DMS 273 (cell line): ENCODE measurements around the gene ARHGEF7.
"Not testable (repeated sequence)": the region's sequence is repeated elsewhere in the genome, so short reads cannot be mapped to it uniquely, and the experiment has no call there.

Source experiments
- DNase-seq: peaks from one replicate; lab custom pipeline; 2025; ENCODE audit not compliant: unreplicated experiment; lab: John Stamatoyannopoulos, UW

Gene ARHGEF7, protein sequence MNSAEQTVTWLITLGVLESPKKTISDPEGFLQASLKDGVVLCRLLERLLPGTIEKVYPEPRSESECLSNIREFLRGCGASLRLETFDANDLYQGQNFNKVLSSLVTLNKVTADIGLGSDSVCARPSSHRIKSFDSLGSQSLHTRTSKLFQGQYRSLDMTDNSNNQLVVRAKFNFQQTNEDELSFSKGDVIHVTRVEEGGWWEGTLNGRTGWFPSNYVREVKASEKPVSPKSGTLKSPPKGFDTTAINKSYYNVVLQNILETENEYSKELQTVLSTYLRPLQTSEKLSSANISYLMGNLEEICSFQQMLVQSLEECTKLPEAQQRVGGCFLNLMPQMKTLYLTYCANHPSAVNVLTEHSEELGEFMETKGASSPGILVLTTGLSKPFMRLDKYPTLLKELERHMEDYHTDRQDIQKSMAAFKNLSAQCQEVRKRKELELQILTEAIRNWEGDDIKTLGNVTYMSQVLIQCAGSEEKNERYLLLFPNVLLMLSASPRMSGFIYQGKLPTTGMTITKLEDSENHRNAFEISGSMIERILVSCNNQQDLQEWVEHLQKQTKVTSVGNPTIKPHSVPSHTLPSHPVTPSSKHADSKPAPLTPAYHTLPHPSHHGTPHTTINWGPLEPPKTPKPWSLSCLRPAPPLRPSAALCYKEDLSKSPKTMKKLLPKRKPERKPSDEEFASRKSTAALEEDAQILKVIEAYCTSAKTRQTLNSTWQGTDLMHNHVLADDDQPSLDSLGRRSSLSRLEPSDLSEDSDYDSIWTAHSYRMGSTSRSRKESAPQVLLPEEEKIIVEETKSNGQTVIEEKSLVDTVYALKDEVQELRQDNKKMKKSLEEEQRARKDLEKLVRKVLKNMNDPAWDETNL

DNA sequence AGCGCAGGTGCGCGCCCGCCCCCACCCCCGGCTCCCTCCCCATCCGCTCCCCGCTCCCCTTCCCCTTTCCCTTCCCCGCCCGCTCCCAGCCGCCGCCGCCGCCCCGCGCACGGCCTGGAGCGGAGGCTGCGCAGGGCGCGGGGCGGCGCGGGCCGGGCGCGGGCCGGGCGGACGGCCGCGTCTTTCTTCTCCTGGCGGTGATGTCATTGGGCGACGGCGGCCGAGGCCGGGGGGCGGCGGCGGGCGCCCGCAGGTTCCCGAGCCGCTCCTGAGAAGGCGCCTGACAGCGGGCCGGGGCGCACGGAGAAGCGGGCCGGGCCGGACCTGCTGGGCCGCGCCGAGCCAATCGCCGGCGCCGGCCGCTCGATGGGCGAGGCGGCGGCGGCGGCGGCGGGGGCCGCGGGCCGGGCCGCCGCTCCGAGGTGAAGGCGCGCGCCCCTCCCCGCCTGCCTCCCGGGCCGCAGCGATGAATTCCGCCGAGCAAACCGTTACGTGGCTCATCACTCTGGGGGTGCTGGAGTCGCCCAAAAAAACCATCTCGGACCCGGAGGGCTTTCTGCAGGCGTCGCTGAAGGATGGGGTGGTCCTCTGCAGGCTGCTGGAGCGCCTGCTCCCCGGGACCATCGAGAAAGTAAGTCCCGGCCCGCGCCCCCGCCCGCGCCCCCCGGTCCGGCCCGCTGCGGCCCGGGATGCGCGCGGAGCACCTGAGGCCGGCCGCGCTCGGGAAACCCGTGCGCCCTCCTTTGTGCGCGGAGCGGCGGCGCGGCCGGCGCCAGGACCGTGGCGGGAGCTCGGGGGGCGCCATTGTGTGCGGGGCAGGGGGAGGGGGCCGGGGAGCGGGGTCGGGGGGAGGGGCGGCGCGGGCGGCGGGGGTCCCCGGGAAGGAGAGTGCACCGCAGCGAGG is at the start of gene ARHGEF7:
TSS of gene ARHGEF7 (plus strand) at position 250 of the 904 bp plus-strand sequence. CDS start at position 467, 217 bp downstream.
- DNase-seq = peak; percentile 49

DNA sequence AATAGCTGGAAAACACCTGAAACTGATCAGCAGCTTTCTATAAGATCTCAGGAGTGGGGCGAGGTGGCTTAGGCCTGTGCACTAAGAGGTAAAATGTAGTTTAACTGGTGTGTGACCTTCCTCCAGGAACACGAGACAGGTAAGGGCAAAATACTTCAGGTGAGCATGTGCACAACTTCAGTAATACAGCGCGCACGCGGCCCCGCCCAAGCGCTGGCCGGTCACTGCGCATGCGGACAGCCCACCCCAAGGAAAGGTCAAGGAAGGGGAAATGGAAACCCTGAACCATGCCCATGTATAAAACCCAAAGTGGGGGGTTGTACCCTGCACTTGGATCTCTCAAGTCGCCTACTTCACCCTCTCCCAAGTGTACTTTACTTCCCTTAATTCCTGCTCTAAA is 49.4 kb upstream of the ARHGEF7 start:
- DNase-seq = no peak

DNA sequence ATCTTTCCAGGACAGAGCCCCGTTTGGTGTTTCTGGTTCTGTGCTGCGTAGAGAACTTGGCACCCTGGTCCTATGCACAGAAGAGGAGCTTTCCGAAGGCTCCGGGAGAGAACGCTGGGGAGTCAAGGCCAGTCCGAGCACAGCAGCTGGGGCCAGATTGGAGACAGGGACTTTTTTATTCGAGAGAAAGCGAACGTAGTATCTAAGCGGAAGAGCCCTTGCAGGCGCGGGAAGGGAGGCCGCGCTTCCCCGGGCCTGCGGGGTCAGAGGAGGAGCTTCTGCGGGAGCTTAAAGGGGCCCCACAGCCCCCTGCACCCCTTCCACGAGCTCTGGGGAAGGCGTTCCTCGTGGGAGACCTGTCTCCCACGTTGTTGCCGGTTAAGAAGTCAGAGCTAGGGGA is 48.6 kb upstream of the ARHGEF7 start:
- no peak for DNase-seq

DNA sequence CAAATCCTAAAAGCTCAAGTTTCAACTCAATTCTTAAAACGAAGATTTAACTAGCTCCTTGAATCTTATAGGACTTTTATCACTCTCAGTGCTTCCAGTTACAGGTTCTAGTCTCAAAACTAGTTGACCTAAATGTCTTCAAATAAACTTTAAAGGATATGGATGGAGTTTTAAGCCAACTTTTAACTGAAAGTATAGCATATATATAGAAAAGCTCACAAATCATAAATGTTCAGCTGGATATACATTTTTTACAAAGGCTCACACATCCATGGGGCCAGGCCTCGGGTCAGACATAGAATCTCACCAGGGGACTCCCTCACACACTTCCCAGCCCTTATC is 47.1 kb upstream of the ARHGEF7 start:
- DNase-seq = no peak

DNA sequence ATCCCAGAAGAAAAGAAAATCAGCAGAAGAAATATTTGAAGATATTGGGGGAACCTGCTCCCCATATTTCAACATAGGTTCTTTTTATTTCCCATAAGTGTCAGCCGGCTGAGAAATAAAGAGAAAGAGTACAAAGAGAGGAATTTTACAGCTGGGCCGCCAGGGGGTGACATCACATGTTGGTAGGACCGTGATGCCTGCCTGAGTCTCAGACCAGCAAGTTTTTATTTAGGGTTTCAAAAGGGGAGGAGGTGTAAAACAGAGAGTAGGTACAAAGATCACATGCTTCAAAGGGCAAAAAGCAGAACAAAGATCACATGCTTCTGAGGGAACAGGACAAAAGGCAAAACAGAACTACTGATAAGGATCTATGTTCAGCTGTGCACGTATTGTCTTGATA is 44.0 kb upstream of the ARHGEF7 start:
- not testable (repeated sequence) for DNase-seq

DNA sequence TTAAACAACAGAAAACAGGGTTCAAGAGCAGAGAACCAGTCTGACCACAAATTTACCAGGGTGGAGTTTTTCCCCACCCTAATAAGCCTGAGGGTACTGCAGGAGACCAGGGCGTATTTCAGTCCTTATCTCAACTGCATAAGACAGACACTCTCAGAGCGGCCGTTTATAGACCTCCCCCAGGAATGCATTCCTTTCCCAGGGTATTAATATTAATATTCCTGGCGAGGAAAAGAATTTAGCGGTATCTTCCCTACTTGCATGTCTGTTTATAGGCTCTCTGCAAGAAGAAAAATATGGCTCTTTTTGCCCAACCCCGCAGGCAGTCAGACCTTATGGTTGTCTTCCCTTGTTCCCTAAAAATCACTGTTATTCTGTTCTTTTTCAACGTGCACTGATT is 43.6 kb upstream of the ARHGEF7 start:
- DNase-seq = not testable (repeated sequence)

DNA sequence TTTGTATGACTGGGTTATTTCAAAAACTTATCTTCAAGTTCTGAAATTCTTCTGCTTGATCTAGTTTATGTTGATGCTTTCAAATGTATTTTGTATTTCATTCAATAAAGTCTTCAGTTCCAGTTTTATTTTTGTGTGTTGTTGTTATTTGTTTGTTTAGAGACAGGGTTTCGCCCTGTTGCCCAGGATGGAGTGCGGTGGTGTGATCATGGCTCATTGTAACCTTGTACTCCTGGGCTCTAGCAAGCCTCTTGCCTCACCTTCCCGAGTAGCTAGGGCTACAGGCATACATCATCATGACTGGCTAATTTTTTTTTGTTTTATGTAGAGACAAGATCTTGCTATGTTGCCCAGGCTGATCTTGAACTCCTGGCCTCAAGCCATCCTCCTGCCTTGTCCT is 40.3 kb upstream of the ARHGEF7 start:
- no peak for DNase-seq

DNA sequence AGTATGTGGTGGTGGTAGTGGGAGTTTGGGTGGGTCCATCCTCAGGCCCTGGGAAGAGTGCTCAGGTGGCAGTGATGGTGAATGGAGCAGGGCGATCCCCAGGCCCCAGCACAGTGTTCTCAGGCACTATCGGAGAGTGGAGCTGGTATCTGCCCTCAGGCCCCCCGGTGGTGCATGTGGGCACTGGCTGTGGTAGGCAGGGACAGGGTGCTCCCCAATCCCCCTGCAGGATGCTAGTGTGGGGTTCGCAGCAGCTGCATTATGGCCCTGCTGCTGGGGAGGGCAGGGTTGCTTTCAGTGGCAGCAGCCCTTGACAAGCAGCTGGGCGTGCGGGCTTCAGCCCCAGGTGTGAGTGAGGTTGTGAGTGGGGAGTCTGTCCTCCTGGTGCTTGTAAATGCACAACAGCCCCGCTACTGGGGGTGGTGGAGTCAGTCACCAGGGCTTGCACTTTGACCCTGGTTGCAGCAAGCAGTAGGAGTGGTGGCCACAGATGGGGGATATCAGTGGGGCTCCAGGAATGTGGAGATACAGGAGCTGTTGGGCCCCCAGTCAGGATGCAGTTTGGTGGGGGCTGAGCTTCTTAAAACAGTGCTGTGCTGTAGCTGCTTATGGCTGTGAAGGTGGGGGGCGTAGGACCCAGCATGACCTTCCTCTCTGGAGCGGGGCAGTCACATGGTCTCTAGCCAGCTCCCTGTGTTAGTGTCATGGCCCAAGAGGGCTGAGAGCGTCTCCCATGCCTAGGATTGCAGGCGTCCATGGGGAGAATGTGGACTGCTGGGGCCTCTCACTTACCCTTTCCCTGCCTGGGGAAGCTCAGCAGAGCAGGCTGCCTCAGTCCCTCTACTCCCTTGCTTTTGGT is 38.7 kb upstream of the ARHGEF7 start:
- DNase-seq = no peak

DNA sequence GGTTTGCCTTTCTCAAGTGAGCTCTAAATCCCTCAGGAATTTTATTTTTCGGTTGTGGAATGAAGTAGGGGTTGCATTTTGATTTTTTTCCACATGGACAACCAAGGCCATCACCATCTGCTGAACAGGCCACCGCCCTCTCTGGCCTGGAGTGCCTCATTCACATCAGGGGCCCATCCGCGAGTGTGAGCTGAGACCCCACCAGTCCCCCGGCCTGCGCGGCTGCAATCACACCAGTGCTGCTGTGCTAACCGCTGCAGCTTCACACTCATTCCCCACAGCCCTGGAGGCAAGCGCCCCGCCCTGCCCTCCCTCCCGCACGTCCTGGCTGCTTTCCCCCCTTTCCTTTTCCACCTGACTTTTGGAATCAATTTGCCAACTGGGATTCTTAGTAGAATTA is 35.7 kb upstream of the ARHGEF7 start:
- no peak for DNase-seq

DNA sequence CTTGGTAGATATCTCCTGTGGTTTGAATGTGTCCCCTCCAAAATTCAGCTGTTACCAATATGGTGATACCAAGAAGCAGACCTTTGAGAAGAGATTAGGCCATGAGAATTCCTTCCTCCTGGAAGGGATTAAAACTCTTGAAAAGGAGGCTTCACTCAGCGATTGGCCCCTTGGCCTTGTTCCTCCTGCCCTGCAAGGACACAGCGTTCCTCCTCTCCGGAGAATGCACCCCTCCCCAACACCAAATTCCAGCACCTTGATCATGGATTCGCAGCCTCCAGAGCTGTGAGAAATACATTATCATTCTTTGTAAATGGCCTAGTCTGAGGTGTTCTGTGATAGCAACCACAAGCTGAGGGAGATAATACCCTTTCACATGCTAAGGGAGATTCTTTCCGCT is 34.5 kb upstream of the ARHGEF7 start:
- no peak for DNase-seq

DNA sequence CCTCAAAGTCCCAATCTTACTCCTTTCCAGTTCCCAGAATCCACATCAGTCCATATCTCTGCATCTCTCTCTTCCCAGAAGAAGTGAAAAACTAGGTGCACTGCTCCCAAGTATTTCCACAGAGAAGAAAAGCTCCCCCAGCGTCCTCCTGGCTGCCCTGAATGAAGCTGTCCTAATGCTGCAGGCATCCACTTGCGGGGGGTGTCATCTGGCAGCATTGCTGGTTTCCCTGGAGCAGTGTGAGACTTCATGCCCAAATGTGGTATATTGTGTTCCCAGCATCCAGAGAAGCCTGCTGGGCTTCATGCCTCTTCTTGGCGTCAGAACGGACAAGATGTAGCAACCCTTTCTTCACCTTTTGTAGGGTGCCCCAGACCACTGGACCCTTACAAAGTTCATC is 32.9 kb upstream of the ARHGEF7 start:
- no peak for DNase-seq

DNA sequence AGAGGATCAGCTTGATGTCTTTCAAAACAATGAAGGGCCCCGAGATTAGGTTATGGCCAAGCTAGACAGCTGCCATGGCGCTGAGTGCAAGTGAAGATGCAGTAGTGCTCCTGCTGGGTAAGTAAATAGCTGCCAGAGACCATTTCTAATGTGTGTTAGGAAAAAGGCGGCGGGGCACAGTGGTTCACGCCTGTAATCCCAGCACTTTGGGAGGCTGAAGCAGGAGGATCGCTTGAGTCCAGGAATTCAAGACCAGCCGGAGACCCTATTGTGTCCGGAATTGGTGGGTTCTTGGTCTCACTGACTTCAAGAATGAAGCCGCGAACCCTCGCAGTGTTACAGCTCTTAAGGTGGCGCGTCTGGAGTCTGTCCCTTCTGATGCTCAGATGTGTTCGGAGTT is 32.3 kb upstream of the ARHGEF7 start:
- DNase-seq = not testable (repeated sequence)

DNA sequence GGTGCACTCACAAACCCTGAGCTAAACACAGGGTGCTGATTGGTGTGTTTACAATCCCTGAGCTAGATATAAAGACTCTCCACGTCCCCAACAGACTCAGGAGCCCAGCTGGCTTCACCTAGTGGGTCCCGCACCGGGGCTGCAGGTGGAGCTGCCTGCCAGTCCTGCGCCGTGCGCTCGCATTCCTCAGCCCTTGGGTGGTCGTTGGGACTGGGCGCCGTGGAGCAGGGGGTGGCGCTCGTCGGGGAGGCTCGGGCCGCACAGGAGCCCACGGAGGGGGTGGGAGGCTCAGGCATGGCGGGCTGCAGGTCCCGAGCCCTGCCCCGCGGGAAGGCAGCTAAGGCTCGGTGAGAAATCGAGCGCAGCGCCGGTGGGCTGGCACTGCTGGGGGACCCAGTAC is 31.4 kb upstream of the ARHGEF7 start:
- not testable (repeated sequence) for DNase-seq

DNA sequence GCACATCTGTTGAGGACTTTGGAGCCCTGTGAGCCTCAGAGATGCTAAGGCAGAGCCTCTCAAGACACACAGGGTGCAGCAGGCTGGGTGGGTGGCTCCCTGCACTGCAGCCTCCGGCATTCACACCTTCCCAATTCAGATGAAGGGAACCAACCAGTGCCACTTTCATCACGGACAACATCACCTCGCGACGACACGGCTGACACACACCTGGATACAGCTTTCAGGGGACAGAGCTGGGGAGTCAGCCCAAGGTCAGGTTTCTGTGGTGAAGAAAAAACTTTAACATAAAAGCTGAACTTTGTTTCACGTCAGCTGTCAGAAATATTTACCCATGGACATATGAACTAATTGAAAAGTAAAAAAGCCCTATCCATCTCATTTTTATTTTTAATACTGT is 24.9 kb upstream of the ARHGEF7 start:
- DNase-seq = no peak

DNA sequence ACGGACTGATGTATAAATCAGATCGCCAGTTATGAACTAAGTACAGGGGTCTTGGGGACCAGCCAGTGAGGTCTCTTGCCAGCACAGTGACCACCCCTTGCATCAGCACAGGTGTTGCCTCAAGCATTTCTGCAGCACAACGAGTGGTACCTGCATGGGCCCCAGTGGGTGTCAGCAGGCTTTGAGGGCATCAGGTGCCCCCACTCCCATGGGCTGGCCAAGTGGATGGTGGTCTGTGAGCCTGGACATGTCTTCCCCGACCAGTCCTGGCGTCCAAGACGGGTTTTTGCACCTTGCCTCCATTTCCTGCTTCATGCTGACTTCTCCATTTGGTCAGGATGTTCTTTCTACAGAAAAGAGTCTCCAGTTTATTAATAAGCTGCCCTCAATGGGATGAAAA is 22.4 kb upstream of the ARHGEF7 start:
- no peak for DNase-seq

DNA sequence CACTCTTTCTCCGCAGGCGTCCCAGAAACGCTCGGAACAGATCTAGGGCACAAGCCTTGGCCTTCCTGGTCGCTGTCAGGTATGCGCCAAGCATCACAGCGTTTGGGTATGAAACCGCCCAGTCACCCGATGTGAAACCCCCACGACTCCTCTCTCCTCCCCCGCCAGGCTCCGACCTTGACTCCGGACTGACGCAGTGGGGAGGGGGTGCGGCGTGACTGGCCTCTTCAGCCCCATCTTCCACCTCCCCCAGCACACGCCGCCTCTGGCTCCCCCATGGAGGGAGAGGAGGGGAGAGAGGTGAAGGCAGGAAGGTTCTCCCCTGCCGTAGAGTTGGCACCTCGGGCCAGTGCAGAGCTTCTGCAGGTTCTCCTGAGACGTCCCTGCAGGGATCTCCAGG is 22.0 kb upstream of the ARHGEF7 start:
- DNase-seq = no peak

DNA sequence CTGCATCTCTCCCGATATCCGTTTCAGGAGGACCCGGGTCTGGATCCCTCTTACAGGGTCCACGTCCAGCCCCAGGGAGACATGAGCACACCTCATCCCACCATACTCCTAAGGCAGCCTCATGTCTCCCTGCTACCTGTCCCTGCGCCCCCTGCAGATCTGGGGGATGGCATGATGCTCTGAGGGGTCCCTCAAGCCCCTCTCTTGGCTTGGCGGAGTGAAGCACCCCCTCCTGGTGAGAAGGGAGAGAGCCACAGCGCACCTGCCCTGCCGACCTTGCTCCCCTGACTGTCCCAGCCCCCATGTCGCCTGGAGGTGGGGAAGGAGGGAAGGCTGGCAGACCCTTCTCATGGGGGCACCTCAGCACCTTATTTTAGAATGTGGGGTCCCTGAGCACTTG is 21.5 kb upstream of the ARHGEF7 start:
- no peak for DNase-seq

DNA sequence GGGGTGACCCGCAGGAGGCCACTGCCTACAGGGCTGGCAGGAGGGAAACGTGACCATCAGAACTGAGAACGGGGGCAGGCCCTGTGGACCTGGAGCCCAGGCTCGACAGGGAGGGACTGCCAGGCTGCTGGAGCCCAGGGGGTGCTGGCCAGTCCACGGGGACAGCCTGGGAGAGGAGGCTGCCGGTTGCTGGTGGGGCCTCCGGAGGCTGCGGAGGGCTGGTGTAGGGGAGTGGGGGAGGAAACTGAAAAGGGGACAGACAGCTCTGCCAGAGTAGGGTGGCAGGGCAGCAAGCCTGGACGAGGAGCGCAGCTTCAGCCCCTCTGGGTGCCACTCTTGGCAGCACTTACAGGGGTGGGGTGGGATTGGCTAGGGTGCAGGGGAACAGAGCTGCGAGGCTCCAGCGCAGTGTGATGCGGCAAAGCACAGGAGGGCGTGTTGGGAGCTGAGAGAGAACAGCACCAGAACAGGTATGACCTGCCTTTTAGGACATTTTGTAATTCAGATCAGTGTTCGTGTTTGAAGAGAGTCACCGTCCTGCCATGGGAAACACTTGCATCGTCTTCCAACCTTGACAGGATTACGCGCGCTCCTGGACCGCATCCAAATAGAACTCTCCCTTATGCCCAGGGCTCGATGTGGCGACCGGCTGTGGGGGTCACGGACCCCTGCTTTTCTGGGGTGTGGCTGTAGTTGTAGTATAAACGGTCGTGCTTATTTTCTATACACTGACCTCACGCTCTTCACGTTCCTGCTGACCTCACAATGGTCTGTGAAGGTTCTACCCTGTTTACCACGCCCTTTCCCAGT is 19.9 kb upstream of the ARHGEF7 start:
- no peak for DNase-seq

DNA sequence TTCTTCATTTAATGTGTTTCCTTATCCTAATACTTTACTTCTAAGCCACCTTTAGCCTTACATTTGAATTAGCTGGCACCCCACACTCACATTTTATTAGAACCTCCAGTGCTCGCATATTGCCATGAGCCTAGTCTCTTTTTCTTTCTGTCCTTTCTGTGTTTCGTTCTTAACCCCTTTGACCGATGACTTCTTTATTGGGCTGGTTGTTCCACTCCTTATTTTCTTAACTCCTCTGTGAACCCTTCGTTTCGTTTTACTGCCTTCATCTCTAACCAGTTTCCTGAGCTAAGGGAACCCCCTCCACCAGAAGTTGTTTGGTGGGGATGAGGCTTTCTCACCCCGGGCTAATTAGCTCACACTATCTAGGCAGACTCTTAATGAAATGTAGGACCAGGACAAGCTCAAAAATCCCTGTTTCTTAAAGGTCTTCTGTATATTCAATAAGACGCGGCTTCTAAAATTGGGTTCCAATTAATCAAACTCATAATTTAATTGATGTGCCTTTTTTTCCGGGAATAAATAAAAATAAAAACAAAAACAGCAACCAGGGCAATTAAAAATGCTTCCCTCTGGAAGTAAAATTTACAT is 19.1 kb upstream of the ARHGEF7 start:
- no peak for DNase-seq
